ENCODE data around the gene HSD11B2. TPM values are rescaled to one million over a fixed set of nuclear protein-coding genes. Genes with fewer than 3 reads are reported as not detected.

The HSD11B2 gene
- total and polyA plus RNA-seq, 2 of the 8 experiments (the other 6 are each of a cell fraction or from before 2014, with no cell fraction given) = 28.7 to 32.9 TPM

GRCh38 chr16:67438824-67439393 lies 8.0 kb downstream of the HSD11B2 start:
- H4K8ac ChIP-seq (ENCODE audit: extremely low read depth, insufficient read depth, low read length) = no peak overlapping the region; the same call in 1 of the 2 replicates
- no peak overlapping the region for H3K4ac ChIP-seq (replicated peaks; ENCODE audit: insufficient read length, low read depth, low read length)
- H2BK5ac ChIP-seq (ENCODE audit: low read depth, low read length) = no peak overlapping the region
- no peak overlapping the region for H3K23ac ChIP-seq (ENCODE audit: insufficient read length)
- no peaks in the 10 kb centered on the region for H3K23me2 ChIP-seq (ENCODE audit: low read depth, low read length)
- TF ChIP-seq HDAC6 (IDR thresholded peaks at IDR 0.05; ENCODE audit: low read depth, low read length) (no peak), BCL11A (IDR thresholded peaks at IDR 0.05; ENCODE audit: low read depth in 2 of 2, low read length in 2 of 2) (no peak), TCF12 (IDR thresholded peaks at IDR 0.05; ENCODE audit: low read depth, low read length) (no peak), SIX5 (IDR thresholded peaks at IDR 0.05; ENCODE audit: low read depth, low read length) (no peak), TBP (IDR thresholded peaks at IDR 0.05; ENCODE audit: low read depth, low read length) (no peak), TEAD4 (IDR thresholded peaks at IDR 0.05; ENCODE audit: low read depth, low read length) (no peak), JUN (IDR thresholded peaks at IDR 0.05; ENCODE audit: low read depth, low read length) (no peak), SAP30 (IDR thresholded peaks at IDR 0.05; ENCODE audit: insufficient read depth, insufficient replicate concordance, low read length) (no peak), CBX5 (IDR thresholded peaks at IDR 0.05; ENCODE audit: low read depth, low read length) (no peak), GTF2F1 (IDR thresholded peaks at IDR 0.05; ENCODE audit: borderline replicate concordance, low read depth, low read length) (no peak), JUND (IDR thresholded peaks at IDR 0.05; ENCODE audit: low read length) (no peak)
- H3K9me3 ChIP-seq (ENCODE audit: insufficient read depth in 2 of 2, low read depth in 1 of 2, low read length in 1 of 2) = no peaks in the 10 kb centered on the region
- H2BK12ac ChIP-seq (ENCODE audit: low read depth, low read length) = no peak overlapping the region
- H4K91ac ChIP-seq (replicated peaks; ENCODE audit: insufficient read length, low read length) = no peak overlapping the region
- H2BK20ac ChIP-seq (ENCODE audit: low read length) = no peak overlapping the region
- no peak overlapping the region for H3K4me2 ChIP-seq (ENCODE audit: insufficient read depth in 1 of 2, low read depth in 2 of 2, low read length in 2 of 2)
- peaks cover 0 to 10% of the 10 kb centered on the region in 2 experiments for H4K20me1 ChIP-seq (replicated peaks in 1 of 2; ENCODE audit: control insufficient read depth in 1 of 2, insufficient read depth in 2 of 2, low read length in 2 of 2)
- ChIA-PET POLR2A (ENCODE audit: partially characterized antibody) (interaction anchor here (0.7 to 1.2 kb wide), 2 partner anchors 15 to 33 kb away, joined by 3 read pairs; no protein-coding TSS in a partner anchor), CTCF (ENCODE audit: partially characterized antibody) (interaction anchor here (1.0 to 28.4 kb wide), 9 partner anchors 8 to 154 kb away, joined by 3 to 683 read pairs (median 4); partner anchors contain the start of genes ATP6V0D1 and HSD11B2)
- H3K79me2 ChIP-seq (ENCODE audit: control insufficient read depth in 1 of 2, insufficient read depth in 2 of 2, low read length in 2 of 2) = no peaks in the 10 kb centered on the region
- no peak overlapping the region for H2BK15ac ChIP-seq (ENCODE audit: low read length)
- H2AFZ ChIP-seq (ENCODE audit: low read length) = no peak overlapping the region
- H3K27me3 ChIP-seq (replicated peaks in 1 of 4; ENCODE audit: control insufficient read depth in 3 of 4, extremely low read depth in 1 of 4, insufficient read depth in 3 of 4, low read length in 3 of 4) = no peaks in the 10 kb centered on the region
- no peak overlapping the region for H2BK120ac ChIP-seq (replicated peaks; ENCODE audit: low read depth, low read length)
- H3K4me1 ChIP-seq (replicated peaks in 1 of 4; ENCODE audit: control insufficient read depth in 3 of 4, insufficient read depth in 4 of 4, low read length in 3 of 4) = peaks cover 0 to under 1% (median 0%) of the 10 kb centered on the region in 4 experiments; a peak in 1 of 7 replicates
- H3K56ac ChIP-seq (replicated peaks; ENCODE audit: insufficient read length, low read depth, low read length) = no peak overlapping the region
- 91% methylated on average over 14 of the region's 19 CpGs; no CpG with 5 or more reads in 1 of the 2 experiments for WGBS, 2 experiments (ENCODE audit: extremely low coverage in 1 of 2, insufficient coverage in 1 of 2, insufficient read length in 1 of 2, insufficient replicate concordance in 2 of 2, low coverage in 1 of 2, low lambda C conversion rate in 2 of 2, missing lambda C conversion rate in 1 of 2)
- H3K36me3 ChIP-seq (ENCODE audit: control insufficient read depth in 2 of 4, insufficient read depth in 4 of 4, low read length in 3 of 4) = peaks cover 7 to 16% (median 9%) of the 10 kb centered on the region in 4 experiments; a peak in 7 of 8 replicates
- no peak overlapping the region for H3K27ac ChIP-seq (ENCODE audit: low read depth, low read length)
- H3K14ac ChIP-seq (ENCODE audit: insufficient read length) = no peak overlapping the region
- H3K4me3 ChIP-seq (ENCODE audit: extremely low read depth in 1 of 4, insufficient read depth in 2 of 4, low read depth in 3 of 4, low read length in 4 of 4) = no peak overlapping the region
- no peak overlapping the region for H2AK5ac ChIP-seq (ENCODE audit: low read depth, low read length)
- DNase-seq (ENCODE audit: low read depth in 1 of 2, low spot score in 2 of 2) = no peak
- no peak overlapping the region for H4K5ac ChIP-seq (ENCODE audit: insufficient read length, low read depth, low read length)
- H3K18ac ChIP-seq (ENCODE audit: extremely low read depth, low read length) = no peak overlapping the region
- no peaks in the 10 kb centered on the region for H3K79me1 ChIP-seq (ENCODE audit: low read depth, low read length)
- no peak overlapping the region for H3K9ac ChIP-seq (replicated peaks in 1 of 4; ENCODE audit: extremely low read depth in 1 of 4, low read depth in 3 of 4, low read length in 3 of 4)
- no peak for FAIRE-seq
